ENCODE measurements around the gene CEP83.

The CEP83 gene

GRCh38 chr12:94384030-94384429 lies 75.6 kb downstream of the CEP83 start:
- peaks cover 16% of the 10 kb centered on the region for H3K9me3 Mint-ChIP-seq
- peaks cover 4% of the 10 kb centered on the region for H3K4me1 Mint-ChIP-seq
- H3K36me3 Mint-ChIP-seq: peaks cover 24% of the 10 kb centered on the region
- no peak overlapping the region for H3K4me3 Mint-ChIP-seq
- H3K27ac Mint-ChIP-seq: no peak overlapping the region
- H3K27me3 Mint-ChIP-seq: no peaks in the 10 kb centered on the region
- DNase-seq (ENCODE audit: low spot score in 2 of 2) (no peak), ATAC-seq (ENCODE audit: low read depth) (no peak)

- peaks cover 8% of the 10 kb centered on the region for H3K9me3 Mint-ChIP-seq
- H3K27me3 Mint-ChIP-seq: no peaks in the 10 kb centered on the region
- H3K4me3 Mint-ChIP-seq: no peak overlapping the region
- peaks cover 26% of the 10 kb centered on the region for H3K36me3 Mint-ChIP-seq
- peaks cover 4% of the 10 kb centered on the region for H3K4me1 Mint-ChIP-seq
- ATAC-seq (ENCODE audit: low read depth): no peak
- H3K27ac Mint-ChIP-seq: no peak overlapping the region
- no peak for DNase-seq (ENCODE audit: low spot score in 2 of 2)
Measured at GRCh38 chr12:94380507-94380906, 79.2 kb downstream of the CEP83 start.

GRCh38 chr12:94379479-94380113 lies 80.1 kb downstream of the CEP83 start:
- peaks cover 6% of the 10 kb centered on the region for H3K9me3 Mint-ChIP-seq
- peaks cover 4% of the 10 kb centered on the region for H3K4me1 Mint-ChIP-seq
- H3K4me3 Mint-ChIP-seq: no peak overlapping the region
- no peak for ATAC-seq (ENCODE audit: low read depth)
- DNase-seq (ENCODE audit: low spot score in 2 of 2): no peak
- no peak overlapping the region for H3K27ac Mint-ChIP-seq
- no peaks in the 10 kb centered on the region for H3K27me3 Mint-ChIP-seq
- H3K36me3 Mint-ChIP-seq: peaks cover 24% of the 10 kb centered on the region

GRCh38 chr12:94377599-94377998 lies 82.1 kb downstream of the CEP83 start:
- H3K36me3 Mint-ChIP-seq: peaks cover 17% of the 10 kb centered on the region
- ATAC-seq (ENCODE audit: low read depth) (no peak), DNase-seq (ENCODE audit: low spot score in 2 of 2) (no peak)
- no peaks in the 10 kb centered on the region for H3K27me3 Mint-ChIP-seq
- no peak overlapping the region for H3K27ac Mint-ChIP-seq
- no peaks in the 10 kb centered on the region for H3K9me3 Mint-ChIP-seq
- no peak overlapping the region for H3K4me3 Mint-ChIP-seq
- peaks cover 4% of the 10 kb centered on the region for H3K4me1 Mint-ChIP-seq

- no peaks in the 10 kb centered on the region for H3K27me3 Mint-ChIP-seq
- H3K9me3 Mint-ChIP-seq: no peaks in the 10 kb centered on the region
- no peak overlapping the region for H3K4me3 Mint-ChIP-seq
- H3K27ac Mint-ChIP-seq: no peak overlapping the region
- H3K4me1 Mint-ChIP-seq: no peaks in the 10 kb centered on the region
- peaks cover 17% of the 10 kb centered on the region for H3K36me3 Mint-ChIP-seq
- no peak for DNase-seq (ENCODE audit: low spot score in 2 of 2)
- ATAC-seq (ENCODE audit: low read depth): no peak
Measured at GRCh38 chr12:94374124-94374523, 85.5 kb downstream of the CEP83 start.

- ATAC-seq (ENCODE audit: low read depth) (peak; percentile 62), DNase-seq (ENCODE audit: low spot score in 2 of 2) (no peak)
- Mint-ChIP-seq H3K27me3 (no peaks in the 10 kb centered on the region), H3K36me3 (peaks cover 15% of the 10 kb centered on the region), H3K9me3 (no peaks in the 10 kb centered on the region), H3K4me1 (no peaks in the 10 kb centered on the region), H3K4me3 (peak overlapping the region; percentile 27), H3K27ac (peak overlapping the region; percentile 86)
Measured at GRCh38 chr12:94372461-94372860, 87.2 kb downstream of the CEP83 start.

GRCh38 chr12:94362653-94363052 lies 97.0 kb downstream of the CEP83 start:
- Mint-ChIP-seq H3K27ac (no peak overlapping the region), H3K4me1 (no peaks in the 10 kb centered on the region), H3K36me3 (peaks cover 38% of the 10 kb centered on the region), H3K4me3 (no peak overlapping the region), H3K27me3 (no peaks in the 10 kb centered on the region), H3K9me3 (peaks cover 13% of the 10 kb centered on the region)
- no peak for DNase-seq (ENCODE audit: low spot score in 2 of 2)
- no peak for ATAC-seq (ENCODE audit: low read depth)

- Mint-ChIP-seq H3K27me3 (no peaks in the 10 kb centered on the region), H3K9me3 (peaks cover 11% of the 10 kb centered on the region), H3K27ac (no peak overlapping the region), H3K36me3 (peaks cover 46% of the 10 kb centered on the region), H3K4me1 (no peaks in the 10 kb centered on the region), H3K4me3 (no peak overlapping the region)
- no peak for DNase-seq (ENCODE audit: low spot score in 2 of 2)
- ATAC-seq (ENCODE audit: low read depth): no peak
Measured at GRCh38 chr12:94359761-94360160, 99.9 kb downstream of the CEP83 start.

GRCh38 chr12:94353130-94353529 lies 106.5 kb downstream of the CEP83 start:
- ATAC-seq (ENCODE audit: low read depth) (no peak), DNase-seq (ENCODE audit: low spot score in 2 of 2) (no peak)
- H3K4me3 Mint-ChIP-seq: no peak overlapping the region
- H3K27ac Mint-ChIP-seq: no peak overlapping the region
- no peaks in the 10 kb centered on the region for H3K4me1 Mint-ChIP-seq
- peaks cover 47% of the 10 kb centered on the region for H3K36me3 Mint-ChIP-seq
- H3K27me3 Mint-ChIP-seq: no peaks in the 10 kb centered on the region
- H3K9me3 Mint-ChIP-seq: peaks cover 21% of the 10 kb centered on the region

- ATAC-seq (ENCODE audit: low read depth) (no peak), DNase-seq (ENCODE audit: low spot score in 2 of 2) (no peak)
- Mint-ChIP-seq H3K4me3 (no peak overlapping the region), H3K9me3 (peaks cover 2% of the 10 kb centered on the region), H3K36me3 (peaks cover 6% of the 10 kb centered on the region), H3K27ac (no peak overlapping the region), H3K27me3 (no peaks in the 10 kb centered on the region), H3K4me1 (no peaks in the 10 kb centered on the region)
Measured at GRCh38 chr12:94340573-94340972, 119.1 kb downstream of the CEP83 start.

GRCh38 chr12:94338006-94338794 lies 121.5 kb downstream of the CEP83 start:
- Mint-ChIP-seq H3K4me1 (peaks cover 4% of the 10 kb centered on the region), H3K27ac (no peak overlapping the region), H3K36me3 (peaks cover 2% of the 10 kb centered on the region), H3K27me3 (no peaks in the 10 kb centered on the region), H3K4me3 (no peak overlapping the region), H3K9me3 (no peaks in the 10 kb centered on the region)
- no peak for ATAC-seq (ENCODE audit: low read depth)
- DNase-seq (ENCODE audit: low spot score in 2 of 2): no peak

- Mint-ChIP-seq H3K27ac (no peak overlapping the region), H3K4me1 (peaks cover 4% of the 10 kb centered on the region), H3K27me3 (no peaks in the 10 kb centered on the region), H3K9me3 (no peaks in the 10 kb centered on the region), H3K36me3 (peaks cover 5% of the 10 kb centered on the region), H3K4me3 (no peak overlapping the region)
- DNase-seq (ENCODE audit: low spot score in 2 of 2) (no peak), ATAC-seq (ENCODE audit: low read depth) (no peak)
Measured at GRCh38 chr12:94336211-94336925, 123.3 kb downstream of the CEP83 start.

GRCh38 chr12:94333396-94333795 lies 126.3 kb downstream of the CEP83 start:
- H3K4me3 Mint-ChIP-seq: no peak overlapping the region
- peaks cover 8% of the 10 kb centered on the region for H3K36me3 Mint-ChIP-seq
- no peak for DNase-seq (ENCODE audit: low spot score in 2 of 2)
- H3K27ac Mint-ChIP-seq: no peak overlapping the region
- ATAC-seq (ENCODE audit: low read depth): no peak
- H3K4me1 Mint-ChIP-seq: peaks cover 7% of the 10 kb centered on the region
- no peaks in the 10 kb centered on the region for H3K9me3 Mint-ChIP-seq
- H3K27me3 Mint-ChIP-seq: no peaks in the 10 kb centered on the region

GRCh38 chr12:94329366-94329765 lies 130.3 kb downstream of the CEP83 start:
- Mint-ChIP-seq H3K27ac (peak overlapping the region; percentile 17), H3K9me3 (peaks cover 2% of the 10 kb centered on the region), H3K4me1 (peaks cover 6% of the 10 kb centered on the region), H3K27me3 (no peaks in the 10 kb centered on the region), H3K4me3 (no peak overlapping the region), H3K36me3 (peaks cover 30% of the 10 kb centered on the region)
- ATAC-seq (ENCODE audit: low read depth): no peak
- DNase-seq (ENCODE audit: low spot score in 2 of 2): no peak
